H1 (cell line): ENCODE measurements around the gene TMEM86B. TPM values are rescaled to one million over a fixed set of nuclear protein-coding genes. Genes with fewer than 3 reads are reported as not detected.

ENCODE experiments used
- CTCF ChIA-PET: fragments of 300-600 bp; sonication (Branson Sonifier 250); formaldehyde crosslinking; loops from one replicate; lab custom pipeline; 2021; ENCODE audit not compliant: partially characterized antibody; lab: Charles Lee
- POLR2A ChIA-PET: fragments of 300-600 bp; sonication (Branson Sonifier 250); formaldehyde crosslinking; loops from one replicate; lab custom pipeline; 2021; ENCODE audit warnings: inconsistent platforms; ENCODE audit not compliant: partially characterized antibody; lab: Charles Lee
- DNase-seq, 2 experiments: peaks; one replicate each; pipeline versions ENCODE4 v3.0.0 to v3.0.0-alpha.2; 2010 to 2022; ENCODE audit warnings: low spot score in 2 of 2, low read depth in 1 of 2, mixed read lengths in 1 of 2
- FAIRE-seq: peaks from 2 replicates; lab custom pipeline; 2011; peaks lifted over from hg19 to GRCh38; lab: Jason Lieb, UNC
- H2AFZ ChIP-seq: 2 replicates; pipeline ENCODE4 v1.8.1; 2012; ENCODE audit warnings: low read length, inconsistent platforms
- H2AK5ac ChIP-seq: 2 replicates; pipeline ENCODE4 v1.6.1; 2013; ENCODE audit warnings: low read depth, low read length
- H2BK120ac ChIP-seq: replicated peaks from 2 replicates; pipeline ENCODE3; 2013; ENCODE audit warnings: low read depth, low read length, inconsistent platforms
- H2BK12ac ChIP-seq: 2 replicates; pipeline ENCODE4 v1.6.1; 2013; ENCODE audit warnings: low read depth, low read length
- H2BK15ac ChIP-seq: 2 replicates; pipeline ENCODE4 v1.6.1; 2013; ENCODE audit warnings: low read length
- H2BK20ac ChIP-seq: 2 replicates; pipeline ENCODE4 v1.6.1; 2013; ENCODE audit warnings: low read length
- H2BK5ac ChIP-seq: 2 replicates; pipeline ENCODE4 v1.6.1; 2013; ENCODE audit warnings: low read depth, low read length
- H3K14ac ChIP-seq: 2 replicates; pipeline ENCODE4 v1.6.1; 2013; ENCODE audit warnings: inconsistent platforms; ENCODE audit not compliant: insufficient read length
- H3K18ac ChIP-seq: 2 replicates; pipeline ENCODE4 v1.6.1; 2013; ENCODE audit warnings: low read length; ENCODE audit errors: extremely low read depth
- H3K23ac ChIP-seq: 2 replicates; pipeline ENCODE4 v1.6.1; 2013; ENCODE audit warnings: inconsistent platforms; ENCODE audit not compliant: insufficient read length
- H3K23me2 ChIP-seq: 2 replicates; pipeline ENCODE4 v1.6.1; 2013; ENCODE audit warnings: low read depth, low read length
- H3K27ac ChIP-seq: 2 replicates; pipeline ENCODE4 v1.6.1; 2011; ENCODE audit warnings: low read depth, low read length, inconsistent platforms
- H3K27me3 ChIP-seq, 4 experiments: replicated peaks in 1 of 4; 1 replicate in 1 of 4; 2 replicates in 3 of 4; pipeline versions ENCODE4 v1.6.1 to v1.8.1; 2011 to 2013; ENCODE audit warnings: low read length in 3 of 4, mild to moderate bottlenecking in 3 of 4, inconsistent platforms in 2 of 4, mixed read lengths in 2 of 4, moderate library complexity in 1 of 4; ENCODE audit not compliant: control insufficient read depth in 3 of 4, insufficient read depth in 3 of 4; ENCODE audit errors: extremely low read depth in 1 of 4
- H3K36me3 ChIP-seq, 4 experiments: 2 replicates each; pipeline versions ENCODE4 v1.6.1 to v1.8.1; 2011 to 2013; ENCODE audit warnings: mild to moderate bottlenecking in 4 of 4, low read length in 3 of 4, moderate library complexity in 2 of 4, control low read depth in 1 of 4, inconsistent platforms in 1 of 4; ENCODE audit not compliant: insufficient read depth in 4 of 4, control insufficient read depth in 2 of 4
- H3K4ac ChIP-seq: replicated peaks from 2 replicates; pipeline ENCODE3; 2013; ENCODE audit warnings: low read length, low read depth, mixed read lengths, inconsistent platforms; ENCODE audit not compliant: insufficient read length
- H3K4me1 ChIP-seq, 4 experiments: replicated peaks in 1 of 4; 1 replicate in 1 of 4; 2 replicates in 3 of 4; pipeline versions ENCODE4 v1.6.1 to v1.8.1; 2011 to 2013; ENCODE audit warnings: low read length in 3 of 4, inconsistent platforms in 2 of 4, mixed read lengths in 1 of 4; ENCODE audit not compliant: insufficient read depth in 4 of 4, control insufficient read depth in 3 of 4
- H3K4me2 ChIP-seq, 2 experiments: 2 replicates each; pipeline versions ENCODE4 v1.6.1 to v1.8.1; 2011 to 2013; ENCODE audit warnings: low read depth in 2 of 2, low read length in 2 of 2, control low read depth in 1 of 2, inconsistent platforms in 1 of 2, mild to moderate bottlenecking in 1 of 2; ENCODE audit not compliant: insufficient read depth in 1 of 2
- H3K4me3 ChIP-seq, 4 experiments: fragments of 200-600, 300-600 bp in 1 of 4; sonication (generic), shearing (Covaris generic), sonication (Bioruptor Twin) in 1 of 4; 2 replicates each; pipeline versions ENCODE4 v1.5.1 to v1.8.1; 2011 to 2016; ENCODE audit warnings: low read length in 4 of 4, low read depth in 3 of 4, control low read depth in 2 of 4, inconsistent platforms in 2 of 4, mild to moderate bottlenecking in 2 of 4, mixed read lengths in 1 of 4, moderate library complexity in 1 of 4; ENCODE audit not compliant: insufficient read depth in 2 of 4; ENCODE audit errors: extremely low read depth in 1 of 4
- H3K56ac ChIP-seq: replicated peaks from 2 replicates; pipeline ENCODE3; 2013; ENCODE audit warnings: low read depth, mild to moderate bottlenecking, mixed read lengths, low read length, inconsistent platforms; ENCODE audit not compliant: insufficient read length
- H3K79me1 ChIP-seq: 2 replicates; pipeline ENCODE4 v1.6.1; 2013; ENCODE audit warnings: low read depth, low read length, control low read depth
- H3K79me2 ChIP-seq, 2 experiments: 2 replicates each; pipeline versions ENCODE4 v1.6.1 to v1.8.1; 2012 to 2013; ENCODE audit warnings: low read length in 2 of 2, mild to moderate bottlenecking in 2 of 2, inconsistent platforms in 1 of 2; ENCODE audit not compliant: insufficient read depth in 2 of 2, control insufficient read depth in 1 of 2
- H3K9ac ChIP-seq, 4 experiments: replicated peaks in 1 of 4; 1 replicate in 1 of 4; 2 replicates in 3 of 4; pipeline versions ENCODE4 v1.6.1 to v1.8.1; 2011 to 2013; ENCODE audit warnings: low read depth in 3 of 4, low read length in 3 of 4, control low read depth in 2 of 4, mild to moderate bottlenecking in 2 of 4, moderate library complexity in 2 of 4, inconsistent platforms in 1 of 4; ENCODE audit errors: extremely low read depth in 1 of 4
- H3K9me3 ChIP-seq, 2 experiments: 2 replicates each; pipeline versions ENCODE4 v1.6.1 to v1.8.1; 2012 to 2013; ENCODE audit warnings: mild to moderate bottlenecking in 2 of 2, moderate library complexity in 2 of 2, control low read depth in 1 of 2, inconsistent platforms in 1 of 2, low read depth in 1 of 2, low read length in 1 of 2, mixed read lengths in 1 of 2; ENCODE audit not compliant: insufficient read depth in 2 of 2
- H4K20me1 ChIP-seq, 2 experiments: replicated peaks in 1 of 2; 2 replicates each; pipeline versions ENCODE3 to v1.8.1; 2011 to 2013; ENCODE audit warnings: inconsistent platforms in 2 of 2, low read length in 2 of 2, mild to moderate bottlenecking in 1 of 2; ENCODE audit not compliant: insufficient read depth in 2 of 2, control insufficient read depth in 1 of 2
- H4K5ac ChIP-seq: 2 replicates; pipeline ENCODE4 v1.6.1; 2013; ENCODE audit warnings: low read length, low read depth, mixed read lengths, inconsistent platforms; ENCODE audit not compliant: insufficient read length
- H4K8ac ChIP-seq: 2 replicates; pipeline ENCODE4 v1.8.0; 2013; ENCODE audit warnings: mild to moderate bottlenecking, moderate library complexity, low read length, inconsistent platforms; ENCODE audit not compliant: insufficient read depth; ENCODE audit errors: extremely low read depth
- H4K91ac ChIP-seq: replicated peaks from 2 replicates; pipeline ENCODE3; 2013; ENCODE audit warnings: low read length, mixed read lengths, inconsistent platforms; ENCODE audit not compliant: insufficient read length
- CHD1 ChIP-seq: IDR thresholded peaks from 2 replicates; pipeline ENCODE4 v1.6.1; 2012; ENCODE audit warnings: low read depth, low read length, improper control_type of control experiment
- EGR1 ChIP-seq: IDR thresholded peaks from 2 replicates; pipeline ENCODE4 v1.6.1; 2011; ENCODE audit warnings: low read depth, low read length, borderline replicate concordance
- EP300 ChIP-seq, 2 experiments: IDR thresholded peaks; 1 replicate in 1 of 2; 2 replicates in 1 of 2; pipeline ENCODE4 v1.6.1; 2011 to 2012; ENCODE audit warnings: low read depth in 2 of 2, low read length in 2 of 2, mild to moderate bottlenecking in 2 of 2, borderline replicate concordance in 1 of 2, inconsistent platforms in 1 of 2, moderate library complexity in 1 of 2
- NANOG ChIP-seq: IDR thresholded peaks from 2 replicates; pipeline ENCODE4 v1.6.1; 2011; ENCODE audit warnings: low read length, low read depth, mild to moderate bottlenecking, inconsistent platforms; ENCODE audit not compliant: insufficient read depth, poor library complexity, severe bottlenecking
- RAD21 ChIP-seq, 2 experiments: IDR thresholded peaks in 1 of 2; conservative IDR thresholded peaks in 1 of 2; 2 replicates each; pipeline ENCODE4 v1.6.1; 2011; ENCODE audit warnings: low read depth in 2 of 2, low read length in 2 of 2, improper control_type of control experiment in 1 of 2, inconsistent platforms in 1 of 2, mild to moderate bottlenecking in 1 of 2, moderate library complexity in 1 of 2
- RBBP5 ChIP-seq: IDR thresholded peaks from 2 replicates; pipeline ENCODE4 v1.7.1; 2012; ENCODE audit warnings: low read depth, mild to moderate bottlenecking, inconsistent platforms, low read length, moderate library complexity, borderline replicate concordance
- RFX5 ChIP-seq: IDR thresholded peaks from 2 replicates; pipeline ENCODE4 v1.6.1; 2011; ENCODE audit warnings: low read depth, low read length, improper control_type of control experiment, borderline replicate concordance
- SIX5 ChIP-seq: IDR thresholded peaks from 2 replicates; pipeline ENCODE4 v1.6.1; 2011; ENCODE audit warnings: mild to moderate bottlenecking, low read depth, low read length
- SP4 ChIP-seq: IDR thresholded peaks from 2 replicates; pipeline ENCODE4 v1.6.1; 2012; ENCODE audit warnings: low read length, inconsistent platforms
- TAF7 ChIP-seq: optimal IDR thresholded peaks from 2 replicates; pipeline ENCODE3; 2011; ENCODE audit warnings: low read depth, mild to moderate bottlenecking, inconsistent platforms, low read length, moderate library complexity, borderline replicate concordance
- WGBS, 2 experiments: shearing (Covaris generic) in 1 of 2; methylation state at CpG; one replicate each; pipeline versions ENCODE4 v1.1.6 to v1.1.7; 2013 to 2015; ENCODE audit warnings: low lambda C conversion rate in 2 of 2, mixed read lengths in 2 of 2, inconsistent platforms in 1 of 2, low coverage in 1 of 2, missing lambda C conversion rate in 1 of 2; ENCODE audit not compliant: insufficient replicate concordance in 2 of 2, insufficient coverage in 1 of 2, insufficient read length in 1 of 2; ENCODE audit errors: extremely low coverage in 1 of 2, missing lambda C conversion rate in 1 of 2; 5-methylcytosine and 5-hydroxymethylcytosine counted together
- polyA plus RNA-seq, 7 experiments: library from polyadenylated mRNA; depleted of rRNA in 3 of 7; stranded (reverse) in 5 of 7; unstranded in 2 of 7; fragments of >200 nt in 5 of 7; fragments of 200-250 nt in 2 of 7; gene quantifications; 1 replicate in 5 of 7; 2 replicates in 1 of 7; 4 replicates in 1 of 7; pipeline versions ENCODE4 v1.2.1 to v1.2.3, GENCODE V29; 2011 to 2013; ENCODE audit warnings: missing spikeins in 2 of 7, mixed read lengths in 2 of 7
- total RNA-seq: library from RNA; stranded (reverse); fragmentation: NEBNext Ultra II Directional; extraction: Animal tissue kit (Norgen Biotek cat#: 25700); gene quantifications from 2 replicates; pipeline ENCODE4 v1.2.1, GENCODE V29; 2021

The TMEM86B gene
- total and polyA plus RNA-seq, 2 of the 8 experiments (the other 6 are each of a cell fraction or from before 2014, with no cell fraction given): 2.0 to 2.9 TPM

- POLR2A ChIA-PET: interaction anchor here (1.0 to 1.3 kb wide), 3 partner anchors 11 to 172 kb away, joined by 3 read pairs; no protein-coding TSS in a partner anchor
- H3K79me1 ChIP-seq: no peaks in the 10 kb centered on the region; the same call in 1 of the 2 replicates
These were observed 3.1 kb upstream of the TMEM86B start for GRCh38 chr19:55231391-55232285.

More at GRCh38 chr19:55231391-55232285, 3.1 kb upstream of the TMEM86B start:
- Histone ChIP-seq H3K9ac (no peak overlapping the region), H3K36me3 (peaks cover 7 to 32% (median 22%) of the 10 kb centered on the region in 4 experiments; a peak in 7 of 8 replicates), H3K9me3 (no peaks in the 10 kb centered on the region), H2BK15ac (no peak overlapping the region), H3K4me2 (no peak overlapping the region), H2BK120ac (no peak overlapping the region), H2BK20ac (no peak overlapping the region), H3K27me3 (no peaks in the 10 kb centered on the region), H3K56ac (no peak overlapping the region), H3K79me2 (no peaks in the 10 kb centered on the region), H2AFZ (no peak overlapping the region), H4K91ac (no peak overlapping the region), H3K23me2 (no peaks in the 10 kb centered on the region), H2BK5ac (no peak overlapping the region), H4K5ac (no peak overlapping the region), H3K4me3 (no peak overlapping the region), H3K4ac (no peak overlapping the region), H3K14ac (no peak overlapping the region), H4K8ac (no peak overlapping the region), H2BK12ac (no peak overlapping the region), H3K27ac (no peak overlapping the region), H3K18ac (no peak overlapping the region), H3K4me1 (no peaks in the 10 kb centered on the region), H3K23ac (no peak overlapping the region), H4K20me1 (peaks cover 0 to 19% of the 10 kb centered on the region in 2 experiments), H2AK5ac (no peak overlapping the region)
- TF ChIP-seq RBBP5 (no peak), SIX5 (no peak), RFX5 (no peak), NANOG (no peak), EP300 (IDR thresholded peaks at IDR 0.05; ENCODE audit: borderline replicate concordance in 1 of 2, low read depth in 2 of 2, low read length in 2 of 2) (no peak), RAD21 (IDR thresholded peaks at IDR 0.05 in 1 of 2, conservative IDR thresholded peaks at IDR 0.05 in 1 of 2; ENCODE audit: low read depth in 2 of 2, low read length in 2 of 2) (no peak), SP4 (no peak), EGR1 (no peak), CHD1 (no peak), TAF7 (no peak)
- no peak for FAIRE-seq
- CTCF ChIA-PET: interaction anchor here (1.0 kb wide), 1 partner anchor 11 kb away, joined by 3 read pairs; no protein-coding TSS in a partner anchor
- WGBS, 2 experiments: 91% methylated on average over 20 of the region's 30 CpGs; no CpG with 5 or more reads in 1 of the 2 experiments
- DNase-seq: no peak
